Stimulated activated naive CD4-positive, alpha-beta T cell (primary cell): ENCODE results near the gene KRT13.
"Not testable (repeated sequence)": the region's sequence is repeated elsewhere in the genome, so short reads cannot be mapped to it uniquely, and the experiment has no call there.

Source experiments
- DNase-seq, 6 experiments: peaks; one replicate each; lab custom pipeline; 2025; lab: John Stamatoyannopoulos, UW

Gene KRT13

DNA sequence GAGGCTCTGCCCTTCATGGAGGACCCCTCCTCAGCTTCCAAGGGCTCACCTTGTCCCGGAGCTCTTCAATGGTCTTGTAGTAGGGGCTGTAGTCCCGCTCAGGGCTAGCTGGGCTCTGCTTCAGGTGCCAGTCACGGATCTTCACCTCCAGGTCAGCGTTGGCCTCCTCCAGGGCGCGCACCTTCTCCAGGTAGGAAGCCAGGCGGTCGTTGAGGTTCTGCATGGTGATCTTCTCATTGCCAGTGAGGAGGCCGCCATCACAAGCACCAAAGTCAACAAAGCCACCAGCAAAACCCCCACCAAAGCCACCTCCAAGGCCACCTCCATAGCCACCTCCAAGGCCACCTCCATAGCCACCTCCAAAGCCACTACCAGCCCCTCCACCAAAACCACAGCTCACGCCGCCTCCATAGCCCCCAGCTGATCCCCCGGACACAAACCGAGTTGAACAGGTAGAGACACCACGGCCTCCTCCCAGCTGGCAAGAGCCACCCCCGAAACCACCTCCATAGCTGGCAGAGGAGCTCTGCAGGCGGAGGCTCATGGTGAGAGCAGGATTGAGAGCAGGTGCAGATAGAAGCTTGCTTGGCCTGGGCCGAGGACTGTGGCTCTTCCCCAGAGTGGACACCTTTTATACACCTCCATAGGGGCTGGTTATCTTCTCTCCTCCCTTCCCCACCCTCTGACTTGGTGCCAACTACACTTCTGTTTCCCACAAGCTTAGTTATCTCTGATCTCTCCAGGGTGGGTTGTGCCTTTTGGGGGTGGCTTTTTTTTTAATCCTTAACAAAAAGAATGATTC is at the start of gene KRT13:
Gene KRT13, minus strand, starts transcription at position 606 of the 802 bp plus-strand sequence. Its CDS starts 62 bp downstream, at position 544.
- no peak for DNase-seq

GRCh38 chr17:41553987-41554680 is 48.7 kb upstream of the KRT13 start:
- no peak for DNase-seq

GRCh38 chr17:41553176-41553575 is 47.8 kb upstream of the KRT13 start:
- no peak for DNase-seq

DNA sequence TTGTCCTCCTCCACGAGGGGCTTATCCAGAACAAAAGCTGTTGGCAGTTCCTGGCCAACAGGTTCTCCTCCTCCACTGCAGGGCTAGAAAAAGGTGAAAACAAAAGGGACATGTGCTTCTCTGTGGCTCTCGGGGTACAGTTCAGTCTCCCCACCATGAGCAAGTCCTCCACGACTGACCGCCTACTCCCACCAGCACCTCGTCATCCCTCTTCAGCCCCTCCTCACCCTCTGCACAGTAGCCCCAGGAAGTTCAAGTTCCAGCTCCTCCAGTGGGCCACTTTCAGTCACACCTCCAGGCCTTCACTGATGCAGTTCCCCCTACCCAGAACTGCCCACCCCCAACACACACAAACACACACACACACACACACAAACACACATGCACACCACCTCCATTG is 47.0 kb upstream of the KRT13 start:
- DNase-seq = no peak

DNA sequence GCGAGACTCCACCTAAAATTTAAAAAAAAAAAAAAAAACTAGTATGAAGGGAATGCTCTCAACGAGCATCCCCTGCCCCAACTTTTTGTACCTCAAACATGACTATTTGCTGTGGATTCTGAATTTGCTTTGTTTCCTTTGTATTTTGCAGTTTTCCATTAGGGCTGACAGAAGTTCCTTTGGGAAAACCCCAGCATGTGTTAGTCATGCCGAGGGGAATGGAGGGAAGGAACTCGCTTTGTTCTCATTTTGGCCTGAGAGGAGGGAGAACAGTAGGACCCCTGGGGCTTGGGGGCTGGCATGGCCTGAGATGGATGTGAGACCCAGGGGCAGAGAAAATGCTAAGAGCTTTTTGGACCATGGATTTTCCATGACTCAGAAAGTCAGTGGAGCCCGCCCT is 46.0 kb upstream of the KRT13 start:
- DNase-seq = no peak

- no peak for DNase-seq
These were observed 44.2 kb upstream of the KRT13 start for GRCh38 chr17:41549596-41550039.

- DNase-seq = peak; percentile 63 to 86 (median 71)
These were observed 43.6 kb upstream of the KRT13 start for GRCh38 chr17:41548844-41549595.

DNA sequence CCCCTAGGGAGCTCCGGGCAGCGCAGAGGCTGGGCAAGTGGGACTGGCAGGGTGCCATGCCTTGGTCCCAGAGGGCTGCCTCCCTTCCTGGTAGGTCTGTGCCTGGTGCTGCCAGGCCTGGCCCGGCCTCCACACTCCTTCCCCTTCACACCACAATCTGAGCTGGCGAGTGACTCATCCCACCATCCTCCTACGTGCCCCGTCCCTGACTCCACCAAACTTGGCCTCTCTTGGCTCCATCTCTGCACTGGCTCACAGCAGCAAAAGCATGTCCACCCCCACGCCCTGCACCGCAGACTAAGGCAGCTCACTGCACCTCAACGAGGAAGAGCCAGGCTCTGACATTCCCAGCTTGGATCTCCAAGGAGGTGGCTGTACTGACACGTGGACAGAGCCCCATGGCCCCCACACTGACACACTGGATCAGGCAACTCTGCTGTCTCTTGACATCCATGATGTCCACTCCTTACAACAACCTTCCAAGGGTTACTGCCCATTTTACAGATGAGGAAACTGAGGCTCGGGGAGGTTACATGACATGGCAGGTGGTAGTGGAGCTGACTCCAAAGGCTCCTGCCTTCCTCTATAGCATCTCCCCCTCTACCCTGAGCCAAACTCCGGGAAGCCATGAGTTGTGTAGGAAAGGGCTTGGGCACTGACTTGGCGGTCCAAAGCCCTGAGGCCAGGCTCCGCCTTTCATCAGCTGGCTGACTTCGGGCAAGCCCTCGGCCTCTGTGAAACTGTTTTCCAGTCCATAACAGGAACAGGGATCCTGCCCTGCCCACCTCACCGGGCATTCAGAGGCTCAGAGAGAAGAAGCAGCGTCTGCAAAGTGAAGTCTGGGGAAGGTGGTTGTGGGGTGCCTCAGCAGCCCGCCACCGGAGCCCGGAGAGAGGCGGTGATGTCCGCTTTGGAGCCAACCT is 42.8 kb upstream of the KRT13 start:
- DNase-seq = no peak

DNA sequence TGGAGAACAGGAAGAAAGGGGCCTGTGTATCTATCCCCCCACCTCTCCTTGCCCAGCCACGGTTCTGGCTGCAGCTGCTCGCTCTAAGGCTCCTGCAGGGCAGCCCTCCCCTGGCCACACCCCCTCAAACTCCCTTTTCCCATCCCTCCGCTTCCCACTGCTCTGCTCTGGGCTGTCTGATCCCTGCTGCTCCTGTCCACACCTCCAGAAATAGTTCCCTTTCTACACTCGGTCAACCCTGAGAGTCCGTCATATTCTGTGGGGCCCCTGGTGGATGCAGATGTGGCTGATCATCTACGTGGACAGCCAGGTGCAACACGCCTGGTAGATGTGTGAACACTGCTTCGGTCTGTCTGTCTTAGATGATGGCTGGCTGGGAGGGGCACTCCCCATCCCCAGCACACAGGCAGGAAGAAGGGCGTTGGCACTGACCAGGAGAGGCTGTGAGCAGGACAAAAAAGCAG is 42.0 kb upstream of the KRT13 start:
- DNase-seq = no peak

- DNase-seq = no peak
These were observed 41.4 kb upstream of the KRT13 start for GRCh38 chr17:41546819-41547218.

GRCh38 chr17:41545829-41546410 is 40.5 kb upstream of the KRT13 start:
- no peak for DNase-seq

DNA sequence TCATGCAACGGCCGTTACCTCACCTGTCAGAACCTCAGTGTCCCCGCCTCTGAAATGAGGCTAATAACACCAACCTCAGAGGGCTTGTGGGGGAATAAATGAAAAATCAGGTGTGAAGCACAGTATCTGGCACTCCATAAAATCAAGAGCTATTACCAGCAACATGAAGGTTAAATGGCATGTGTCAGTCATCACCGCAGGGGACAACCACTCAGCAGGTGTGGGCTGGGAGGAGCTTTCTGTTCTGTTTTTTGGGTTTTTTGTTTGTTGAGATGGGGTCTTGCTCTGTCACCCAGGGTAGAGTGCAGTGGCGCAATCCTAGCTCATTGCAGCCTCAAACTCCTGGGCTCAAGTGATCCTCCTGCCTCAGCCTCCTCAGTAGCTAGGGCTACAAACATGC is 39.5 kb upstream of the KRT13 start:
- DNase-seq = no peak

- no peak for DNase-seq
These were observed 39.1 kb upstream of the KRT13 start for GRCh38 chr17:41544491-41544892.

- not testable (repeated sequence) for DNase-seq
These were observed 37.4 kb upstream of the KRT13 start for GRCh38 chr17:41542786-41543185.

- no peak for DNase-seq
These were observed 36.9 kb upstream of the KRT13 start for GRCh38 chr17:41542357-41542756.

DNA sequence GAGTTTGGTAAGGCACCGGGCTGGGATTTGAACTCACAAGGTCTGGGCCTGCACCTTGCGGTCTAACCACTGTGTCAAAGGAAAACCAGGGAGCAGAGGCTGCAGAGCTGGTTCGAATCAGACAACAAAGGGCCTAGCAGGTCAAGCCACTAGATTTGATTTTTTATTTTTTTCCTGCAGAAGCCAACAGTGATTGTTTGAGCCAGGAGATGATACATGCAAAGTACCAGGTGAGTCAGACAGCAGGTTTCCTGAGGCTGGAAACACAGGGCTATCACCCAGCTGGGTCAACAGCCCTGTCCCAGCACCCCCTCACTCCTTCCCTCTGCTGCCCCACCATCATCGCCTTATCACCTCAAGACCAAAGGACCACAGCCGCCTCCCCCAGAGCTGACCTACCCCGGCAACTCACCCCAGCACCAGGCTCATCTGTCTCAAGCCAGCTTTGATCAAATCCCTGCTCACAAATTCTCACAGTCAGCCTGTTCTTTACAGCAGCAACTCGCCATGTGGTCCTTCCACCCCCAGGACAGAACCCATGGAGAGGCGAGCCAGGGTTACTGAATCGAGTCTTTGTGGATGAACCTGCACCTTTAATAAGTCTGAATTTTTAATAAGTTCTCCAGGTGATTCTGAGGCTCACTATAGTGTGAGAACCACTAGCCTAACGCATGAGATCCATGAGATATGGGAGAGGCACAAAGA is 35.7 kb upstream of the KRT13 start:
- no peak for DNase-seq

DNA sequence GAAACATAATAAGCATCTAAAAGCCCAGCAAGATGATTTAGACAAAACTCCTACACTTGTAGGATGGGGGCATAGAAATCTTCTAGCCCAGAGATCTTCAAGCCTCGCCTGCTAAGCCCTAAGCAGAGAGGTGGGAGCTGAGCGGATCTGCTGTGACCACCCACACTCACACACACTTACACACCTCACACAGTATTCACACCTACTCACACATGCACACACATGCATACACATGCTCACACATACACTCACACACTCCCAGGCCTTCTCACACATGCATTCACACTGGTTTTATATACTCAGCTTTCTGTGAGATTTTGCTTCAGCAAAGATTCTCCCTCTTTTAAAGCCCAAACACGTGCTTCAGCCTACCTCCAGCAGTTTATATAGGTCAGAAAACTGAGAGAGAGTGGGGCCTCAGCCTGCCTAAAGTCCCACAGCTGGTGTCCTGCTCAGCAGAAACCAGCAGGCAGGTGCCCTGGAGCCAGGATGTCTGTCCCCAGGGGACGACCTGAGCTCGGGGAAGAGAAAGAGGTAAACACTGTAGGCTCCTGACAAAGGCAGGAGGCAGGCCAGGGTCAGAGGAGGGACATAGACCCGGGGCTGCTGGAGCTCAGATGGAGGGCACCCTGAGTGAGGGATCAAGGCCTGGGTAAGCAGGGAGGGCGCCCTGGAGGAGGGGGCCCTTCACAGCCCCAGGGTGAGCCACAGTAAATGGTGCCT is 34.7 kb upstream of the KRT13 start:
- no peak for DNase-seq

GRCh38 chr17:41539071-41539492 is 33.7 kb upstream of the KRT13 start:
- DNase-seq = no peak

GRCh38 chr17:41538565-41538991 is 33.2 kb upstream of the KRT13 start:
- no peak for DNase-seq

DNA sequence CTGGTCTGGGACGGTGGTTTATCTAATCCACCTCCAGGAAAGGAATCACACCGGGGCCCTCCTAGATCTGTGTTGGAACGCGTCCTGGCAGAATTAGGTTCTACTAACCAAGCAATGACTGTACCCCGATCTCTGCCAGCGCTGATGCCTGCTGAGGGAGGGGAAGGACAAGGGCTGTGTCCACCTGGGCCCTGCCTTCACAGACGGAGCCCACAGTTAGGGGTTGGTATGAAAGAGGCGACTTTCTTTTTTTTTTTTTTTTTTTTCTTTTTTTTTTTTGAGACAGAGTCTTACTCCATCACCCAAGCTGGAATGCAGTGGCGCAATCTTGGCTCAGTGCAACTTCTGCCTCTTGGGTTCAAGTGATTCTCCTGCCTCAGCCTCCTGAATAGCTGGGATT is 32.6 kb upstream of the KRT13 start:
- no peak for DNase-seq
